Vagina (tissue), 2 donors: ENCODE results near the gene LIN7A.

ENCODE experiments used
- CTCF ChIP-seq, 3 experiments: fragments of 450-650 bp in 2 of 3; fragments of 200-600 bp in 1 of 3; sonication (generic) in 1 of 3; IDR thresholded peaks; one replicate each; pipeline ENCODE4 v1.5.1; 2017 to 2019; ENCODE audit warnings: antibody characterized with exemption in 3 of 3, mild to moderate bottlenecking in 2 of 3, moderate library complexity in 2 of 3
- POLR2AphosphoS5 ChIP-seq, 2 donors: sonication (generic); formaldehyde crosslinking; IDR thresholded peaks; one replicate each; pipeline ENCODE4 v1.9.0; 2017; ENCODE audit warnings: antibody characterized with exemption in 2 of 2, mild to moderate bottlenecking in 2 of 2, low read depth in 1 of 2; ENCODE audit not compliant: insufficient read depth in 1 of 2

GRCh38 chr12:80766210-80766609, 171.5 kb downstream of the LIN7A start:
- TF ChIP-seq CTCF (IDR thresholded peaks at IDR 0.05) (no peak), POLR2AphosphoS5 (IDR thresholded peaks at IDR 0.05; ENCODE audit: insufficient read depth in 1 of 2, low read depth in 1 of 2) (no peak)
